ENCODE data around the gene MGAT4D. TPM values are rescaled to one million over a fixed set of nuclear protein-coding genes. Genes with fewer than 3 reads are reported as not detected.
"Not testable (repeated sequence)": the region's sequence is repeated elsewhere in the genome, so short reads cannot be mapped to it uniquely, and the experiment has no call there.

Gene MGAT4D
- total RNA-seq, 4 donors from 2014 or later = not detected

GRCh38 chr4:140463614-140464013, 34.5 kb downstream of the MGAT4D start:
- DNase-seq = no peak
- Histone ChIP-seq H3K27me3 (peaks cover 0 to 4% (median 0%) of the 10 kb centered on the region in 4 donors), H3K4me1 (no peaks in the 10 kb centered on the region), H3K27ac (no peak overlapping the region), H3K9me3 (no peaks in the 10 kb centered on the region), H3K4me3 (no peak overlapping the region), H3K36me3 (no peaks in the 10 kb centered on the region)
- no peak for TF ChIP-seq POLR2A (IDR thresholded peaks at IDR 0.05)
- no peak for TF ChIP-seq CTCF (IDR thresholded peaks at IDR 0.05)
- intact Hi-C loops (cut with DNase I) = no loop called here
- 73 to 90% methylated on average over 1 of the region's 1 CpG for WGBS, 2 donors

- Histone ChIP-seq H3K36me3 (no peaks in the 10 kb centered on the region), H3K4me3 (no peak overlapping the region), H3K4me1 (no peaks in the 10 kb centered on the region), H3K27ac (no peak overlapping the region), H3K9me3 (no peaks in the 10 kb centered on the region), H3K27me3 (no peaks in the 10 kb centered on the region)
- TF ChIP-seq POLR2A (IDR thresholded peaks at IDR 0.05) (no peak), CTCF (IDR thresholded peaks at IDR 0.05) (no peak)
- intact Hi-C loops (cut with DNase I) = no loop called here
- WGBS, 2 donors = 63 to 66% methylated on average over 3 of the region's 3 CpGs
- DNase-seq = no peak
These were observed 34.9 kb downstream of the MGAT4D start for GRCh38 chr4:140463182-140463581.

- Histone ChIP-seq H3K4me3 (no peak overlapping the region), H3K9me3 (no peaks in the 10 kb centered on the region), H3K4me1 (peaks cover 0 to 7% (median 0%) of the 10 kb centered on the region in 3 donors), H3K27me3 (peaks cover 0 to 3% (median 0%) of the 10 kb centered on the region in 4 donors), H3K27ac (no peak overlapping the region), H3K36me3 (no peaks in the 10 kb centered on the region)
- DNase-seq = no peak
- TF ChIP-seq CTCF (IDR thresholded peaks at IDR 0.05) = no peak
- intact Hi-C loops (cut with DNase I) = no loop called here
- 17 to 18% methylated on average over 3 of the region's 3 CpGs for WGBS, 2 donors
These were observed 47.7 kb downstream of the MGAT4D start for GRCh38 chr4:140450352-140450751.

GRCh38 chr4:140448830-140449229, 49.3 kb downstream of the MGAT4D start:
- TF ChIP-seq CTCF (IDR thresholded peaks at IDR 0.05) = no peak
- no peak for TF ChIP-seq POLR2A (IDR thresholded peaks at IDR 0.05)
- no peaks in the 10 kb centered on the region for H3K9me3 ChIP-seq
- peaks cover 0 to 7% (median 0%) of the 10 kb centered on the region in 3 donors for H3K4me1 ChIP-seq
- no peaks in the 10 kb centered on the region for H3K36me3 ChIP-seq
- H3K27ac ChIP-seq = no peak overlapping the region
- H3K27me3 ChIP-seq = peaks cover 0 to 8% (median 0%) of the 10 kb centered on the region in 4 donors
- no peak for DNase-seq
- intact Hi-C loops (cut with DNase I) = no loop called here
- H3K4me3 ChIP-seq = no peak overlapping the region
- WGBS, 2 donors = 18 to 26% methylated on average over 2 of the region's 2 CpGs

- WGBS, 2 donors = 30 to 39% methylated on average over 3 of the region's 3 CpGs
- intact Hi-C loops (cut with DNase I) = no loop called here
- Histone ChIP-seq H3K36me3 (no peaks in the 10 kb centered on the region), H3K9me3 (no peaks in the 10 kb centered on the region), H3K27me3 (peaks cover 0 to 8% (median 0%) of the 10 kb centered on the region in 4 donors), H3K4me3 (no peak overlapping the region), H3K4me1 (peaks cover 0 to 7% (median 0%) of the 10 kb centered on the region in 3 donors), H3K27ac (no peak overlapping the region)
- no peak for TF ChIP-seq CTCF (IDR thresholded peaks at IDR 0.05)
- TF ChIP-seq POLR2A (IDR thresholded peaks at IDR 0.05) = no peak
- no peak for DNase-seq
These were observed 49.9 kb downstream of the MGAT4D start for GRCh38 chr4:140448162-140448561.

GRCh38 chr4:140444347-140444746, 53.7 kb downstream of the MGAT4D start:
- intact Hi-C loops (cut with DNase I); H3K4me1 ChIP-seq; H3K27ac ChIP-seq; DNase-seq; H3K27me3 ChIP-seq; H3K4me3 ChIP-seq; H3K36me3 ChIP-seq; H3K9me3 ChIP-seq: not testable (repeated sequence)
- WGBS, 2 donors = 83 to 95% methylated on average over 4 of the region's 4 CpGs

Measured in esophagus squamous epithelium (tissue), 5 donors.